Endometrial microvascular endothelial cells (primary cell): Measurements from ENCODE around the gene POLE. TPM values are rescaled to one million over a fixed set of nuclear protein-coding genes. Genes with fewer than 3 reads are reported as not detected.

Experiments used
- in situ Hi-C: cut with HindIII; loops from 2 replicates; pipeline ENCODE4 v1.10.0; 2017; ENCODE audit warnings: low sequenced_read_pairs, low pct_unique_long_range_greater_than_20kb; ENCODE audit errors: inconsistent ontology term
- total RNA-seq: library from RNA; depleted of rRNA; stranded (reverse); fragments of >200 nt; gene quantifications from one replicate; pipeline ENCODE4 v1.2.3, GENCODE V29; 2015; ENCODE audit errors: inconsistent ontology term

The POLE gene
- total RNA-seq, 1 donor from 2014 or later, result 59.4 TPM

GRCh38 chr12:132591107-132591935, 95.8 kb downstream of the POLE start:
- in situ Hi-C loops, result no loop called here

GRCh38 chr12:132588821-132589669, 98.1 kb downstream of the POLE start:
- in situ Hi-C loops, result no loop called here

- in situ Hi-C loops, result no loop called here
These were observed 98.8 kb downstream of the POLE start for GRCh38 chr12:132588319-132588718.

- in situ Hi-C loops, result no loop called here
These were observed 99.4 kb downstream of the POLE start for GRCh38 chr12:132587781-132588180.

- in situ Hi-C loops, result no loop called here
These were observed 100.2 kb downstream of the POLE start for GRCh38 chr12:132586929-132587328.

- in situ Hi-C loops, result no loop called here
These were observed 102.0 kb downstream of the POLE start for GRCh38 chr12:132585177-132585576.

- in situ Hi-C loops, result no loop called here
These were observed 102.7 kb downstream of the POLE start for GRCh38 chr12:132584429-132584828.

- in situ Hi-C loops, result no loop called here
These were observed 103.4 kb downstream of the POLE start for GRCh38 chr12:132583736-132584135.

- in situ Hi-C loops, result no loop called here
These were observed 103.8 kb downstream of the POLE start for GRCh38 chr12:132583411-132583710.

GRCh38 chr12:132582582-132583410, 104.3 kb downstream of the POLE start:
- in situ Hi-C loops, result no loop called here

GRCh38 chr12:132582058-132582420, 105.1 kb downstream of the POLE start:
- in situ Hi-C loops, result no loop called here

- in situ Hi-C loops, result no loop called here
These were observed 105.6 kb downstream of the POLE start for GRCh38 chr12:132581348-132582057.

- in situ Hi-C loops, result no loop called here
These were observed 106.3 kb downstream of the POLE start for GRCh38 chr12:132580701-132581292.

- in situ Hi-C loops, result no loop called here
These were observed 107.4 kb downstream of the POLE start for GRCh38 chr12:132579744-132580143.

GRCh38 chr12:132578826-132579225, 108.3 kb downstream of the POLE start:
- in situ Hi-C loops, result no loop called here

- in situ Hi-C loops, result no loop called here
These were observed 109.0 kb downstream of the POLE start for GRCh38 chr12:132578118-132578517.

- in situ Hi-C loops, result no loop called here
These were observed 109.8 kb downstream of the POLE start for GRCh38 chr12:132577191-132577920.

GRCh38 chr12:132576701-132577100, 110.4 kb downstream of the POLE start:
- in situ Hi-C loops, result no loop called here
